Left ventricle myocardium inferior (tissue), 1 donor: ENCODE measurements around the gene MSI2. TPM values are rescaled to one million over a fixed set of nuclear protein-coding genes. Genes with fewer than 3 reads are reported as not detected.

Source experiments
- DNase-seq: peaks from one replicate; pipeline ENCODE4 v3.0.0-alpha.2; 2020
- H3K27ac ChIP-seq: fragments of 200-600 bp; replicated peaks from 2 replicates; pipeline ENCODE4 v1.8.0; 2021
- H3K27me3 ChIP-seq: fragments of 200-600 bp; 2 replicates; pipeline ENCODE4 v1.8.0; 2021; ENCODE audit warnings: low read depth
- H3K36me3 ChIP-seq: fragments of 200-600 bp; 2 replicates; pipeline ENCODE4 v1.8.0; 2021
- H3K4me1 ChIP-seq: fragments of 200-600 bp; 2 replicates; pipeline ENCODE4 v1.8.0; 2021
- H3K4me3 ChIP-seq: fragments of 200-600 bp; 2 replicates; pipeline ENCODE4 v1.8.0; 2021; ENCODE audit warnings: mild to moderate bottlenecking, moderate library complexity
- H3K9me3 ChIP-seq: fragments of 200-600 bp; replicated peaks from 2 replicates; pipeline ENCODE4 v1.8.0; 2021
- intact Hi-C: fragments of 100-400 bp; cut with micrococcal nuclease; formaldehyde crosslinking; loops from one replicate; pipeline ENCODE4 v1.11.0; 2022
- total RNA-seq: library from RNA; stranded (reverse); fragmentation: NEBNext Ultra II Directional; extraction: Animal tissue kit (Norgen Biotek cat#: 25700); gene quantifications from one replicate; pipeline ENCODE4 v1.2.1, GENCODE V29; 2021
- TF ChIP-seq, protein P1 (sequence below): fragments of 200-600 bp; IDR thresholded peaks from 2 replicates; pipeline ENCODE4 v1.8.0; 2021; ENCODE audit warnings: antibody characterized with exemption, mild to moderate bottlenecking, borderline replicate concordance
- donor health status: DM: no; HTN: yes; CAD: no; lungs with severe emphysema.

MSI2 gene
- total RNA-seq, 1 donor from 2014 or later: 118 TPM

DNA sequence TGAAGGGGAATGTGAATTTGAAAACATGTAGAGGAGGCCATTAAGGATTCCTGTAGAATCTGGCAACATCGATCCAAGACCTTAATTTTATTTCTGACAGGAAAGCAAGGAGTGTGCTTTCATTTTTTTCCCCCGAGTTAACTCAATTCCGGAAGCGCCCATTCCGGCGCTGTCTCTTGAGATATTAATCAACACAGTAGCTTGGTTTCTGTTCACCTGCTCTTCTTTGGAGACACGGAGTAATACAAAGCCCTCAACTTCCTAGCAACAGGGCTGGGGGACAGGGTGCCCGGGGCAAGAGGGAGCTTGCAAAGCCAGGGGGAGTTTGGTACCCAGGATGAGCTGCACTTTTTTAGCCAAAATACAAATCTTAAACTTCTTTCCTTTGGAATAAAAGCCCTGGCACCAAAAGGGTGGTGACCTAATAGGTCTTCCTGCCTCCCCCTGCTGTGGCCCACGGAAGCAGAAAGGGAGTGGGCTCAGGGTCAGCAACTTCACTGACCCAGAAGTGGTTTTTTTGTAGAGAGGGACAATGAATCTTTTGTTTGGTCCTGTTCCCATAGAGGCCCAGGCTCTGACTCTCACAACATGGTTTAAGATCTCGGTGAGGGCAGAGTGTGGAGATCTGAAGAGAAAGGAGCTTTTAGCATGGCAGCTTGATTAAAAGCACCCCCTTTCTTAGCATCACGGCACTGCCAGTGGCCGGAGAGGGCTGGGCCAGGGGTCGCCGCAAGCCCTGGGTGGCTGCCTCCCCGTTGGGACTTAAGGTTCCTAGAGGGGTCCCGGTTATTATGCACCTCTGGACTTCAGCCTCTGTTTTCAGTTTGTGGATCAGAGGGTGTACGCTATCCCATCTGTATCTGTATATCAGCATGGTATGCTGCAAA, 281.4 kb downstream of the MSI2 start:
- intact Hi-C loops: no loop called here
- no peaks in the 10 kb centered on the region for H3K27me3 ChIP-seq
- no peak for DNase-seq
- H3K9me3 ChIP-seq: no peaks in the 10 kb centered on the region
- TF ChIP-seq, protein P1, sequence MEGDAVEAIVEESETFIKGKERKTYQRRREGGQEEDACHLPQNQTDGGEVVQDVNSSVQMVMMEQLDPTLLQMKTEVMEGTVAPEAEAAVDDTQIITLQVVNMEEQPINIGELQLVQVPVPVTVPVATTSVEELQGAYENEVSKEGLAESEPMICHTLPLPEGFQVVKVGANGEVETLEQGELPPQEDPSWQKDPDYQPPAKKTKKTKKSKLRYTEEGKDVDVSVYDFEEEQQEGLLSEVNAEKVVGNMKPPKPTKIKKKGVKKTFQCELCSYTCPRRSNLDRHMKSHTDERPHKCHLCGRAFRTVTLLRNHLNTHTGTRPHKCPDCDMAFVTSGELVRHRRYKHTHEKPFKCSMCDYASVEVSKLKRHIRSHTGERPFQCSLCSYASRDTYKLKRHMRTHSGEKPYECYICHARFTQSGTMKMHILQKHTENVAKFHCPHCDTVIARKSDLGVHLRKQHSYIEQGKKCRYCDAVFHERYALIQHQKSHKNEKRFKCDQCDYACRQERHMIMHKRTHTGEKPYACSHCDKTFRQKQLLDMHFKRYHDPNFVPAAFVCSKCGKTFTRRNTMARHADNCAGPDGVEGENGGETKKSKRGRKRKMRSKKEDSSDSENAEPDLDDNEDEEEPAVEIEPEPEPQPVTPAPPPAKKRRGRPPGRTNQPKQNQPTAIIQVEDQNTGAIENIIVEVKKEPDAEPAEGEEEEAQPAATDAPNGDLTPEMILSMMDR: no peak
- no peaks in the 10 kb centered on the region for H3K36me3 ChIP-seq
- peak overlapping the region; percentile 24 for H3K4me3 ChIP-seq
- H3K27ac ChIP-seq: peak overlapping the region; percentile 75
- H3K4me1 ChIP-seq: peaks cover 62% of the 10 kb centered on the region

DNA sequence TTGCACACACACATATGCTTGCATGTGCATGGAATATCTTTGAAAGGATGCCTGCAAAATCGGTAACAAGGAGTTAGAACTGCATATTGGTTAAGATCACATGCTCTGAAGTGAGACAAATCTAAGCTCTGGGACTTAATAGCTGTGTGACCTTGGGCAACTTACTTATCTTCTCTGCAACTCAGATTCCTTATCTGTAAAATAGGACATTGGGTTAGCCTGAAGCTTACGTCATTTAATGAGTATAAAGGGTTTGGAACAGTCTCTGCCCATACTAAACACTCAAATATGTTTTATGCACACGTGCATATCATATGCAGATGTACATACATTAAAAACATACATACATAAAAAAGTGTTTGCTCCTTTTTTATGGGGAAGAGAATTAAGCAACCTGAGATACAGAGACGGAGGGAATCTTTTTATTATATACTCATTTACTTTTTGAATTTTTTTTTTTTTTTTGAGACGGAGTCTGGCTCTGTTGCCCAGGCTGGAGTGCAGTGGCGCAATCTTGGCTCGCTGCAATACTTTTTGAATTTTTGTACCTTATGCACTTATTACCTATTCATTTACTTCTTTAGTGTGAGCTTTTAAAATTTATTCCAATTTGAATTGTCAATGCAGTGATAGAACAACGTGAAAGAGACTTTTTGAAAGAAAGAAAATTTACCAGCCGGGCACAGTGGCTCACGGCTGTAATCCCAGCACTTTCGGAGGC, 282.6 kb downstream of the MSI2 start:
- Histone ChIP-seq H3K27ac (no peak overlapping the region), H3K9me3 (no peaks in the 10 kb centered on the region), H3K4me3 (no peak overlapping the region), H3K36me3 (no peaks in the 10 kb centered on the region), H3K4me1 (peaks cover 69% of the 10 kb centered on the region), H3K27me3 (no peaks in the 10 kb centered on the region)
- DNase-seq: no peak
- intact Hi-C loops: no loop called here
- TF ChIP-seq, protein P1: no peak

DNA sequence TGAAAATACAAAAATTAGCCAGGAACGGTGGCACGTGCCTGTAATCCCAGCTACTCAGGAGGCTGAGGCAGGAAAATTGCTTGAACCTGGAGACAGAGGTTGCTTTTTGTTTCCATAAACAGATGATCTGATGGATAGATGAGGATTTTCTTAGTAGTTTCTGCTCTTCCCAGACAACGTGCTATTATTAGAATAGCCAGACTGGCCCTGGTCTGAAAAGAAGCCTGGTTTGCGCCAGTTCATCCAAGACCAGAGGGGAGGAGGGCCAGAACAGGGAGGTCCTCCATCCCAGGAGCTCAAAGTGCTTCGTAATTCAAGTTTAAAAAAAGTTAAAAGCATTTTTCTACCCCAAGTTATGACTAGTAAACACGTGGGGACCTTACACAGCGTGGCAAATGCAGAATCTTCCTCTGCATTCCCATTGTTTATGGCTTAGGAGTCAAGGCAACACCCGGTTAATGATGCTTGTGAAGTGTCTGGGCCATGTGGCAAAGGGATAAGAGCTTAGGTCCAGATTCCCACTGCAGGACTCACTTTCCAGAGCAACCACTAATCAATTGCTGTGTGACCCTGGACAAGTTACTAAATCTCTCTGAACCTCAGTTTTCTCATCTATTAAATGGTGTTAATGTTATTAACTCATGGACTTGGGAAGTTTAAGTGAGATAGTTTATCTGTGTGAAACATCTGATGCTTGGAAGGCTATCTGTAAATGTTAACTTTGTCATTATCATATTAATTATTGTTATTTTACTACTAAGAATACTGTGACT, 283.4 kb downstream of the MSI2 start:
- no peak overlapping the region for H3K27ac ChIP-seq

DNA sequence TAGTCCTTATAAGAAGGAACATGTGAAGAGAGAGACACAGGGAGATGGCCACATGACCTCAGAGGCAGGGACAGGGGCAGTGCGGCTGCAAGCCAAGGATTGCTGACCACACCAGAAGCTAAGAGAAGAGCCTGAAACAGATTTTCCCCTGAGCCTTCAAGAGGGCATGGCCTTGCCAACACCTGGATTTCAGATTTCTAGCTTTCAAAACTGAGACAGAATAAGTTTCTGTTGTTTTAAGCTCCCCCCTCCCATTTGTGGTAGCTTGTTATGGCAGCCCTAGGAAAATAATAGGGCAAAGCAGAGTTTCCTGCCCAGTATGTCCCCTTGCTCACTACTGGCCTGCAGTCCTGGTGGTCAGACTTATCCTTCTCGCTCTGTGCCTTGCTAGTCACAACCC, 284.3 kb downstream of the MSI2 start:
- intact Hi-C loops: no loop called here
- no peaks in the 10 kb centered on the region for H3K27me3 ChIP-seq
- DNase-seq: no peak
- no peaks in the 10 kb centered on the region for H3K36me3 ChIP-seq
- no peak overlapping the region for H3K4me3 ChIP-seq
- H3K4me1 ChIP-seq: peaks cover 70% of the 10 kb centered on the region
- TF ChIP-seq, protein P1: no peak
- no peaks in the 10 kb centered on the region for H3K9me3 ChIP-seq
- no peak overlapping the region for H3K27ac ChIP-seq

More for the DNA sequence above, 283.4 kb downstream of the MSI2 start:
- DNase-seq: no peak
- Histone ChIP-seq H3K4me3 (no peak overlapping the region), H3K9me3 (no peaks in the 10 kb centered on the region), H3K27me3 (no peaks in the 10 kb centered on the region), H3K36me3 (no peaks in the 10 kb centered on the region), H3K4me1 (peaks cover 76% of the 10 kb centered on the region)
- intact Hi-C loops: no loop called here
- TF ChIP-seq, protein P1: no peak

DNA sequence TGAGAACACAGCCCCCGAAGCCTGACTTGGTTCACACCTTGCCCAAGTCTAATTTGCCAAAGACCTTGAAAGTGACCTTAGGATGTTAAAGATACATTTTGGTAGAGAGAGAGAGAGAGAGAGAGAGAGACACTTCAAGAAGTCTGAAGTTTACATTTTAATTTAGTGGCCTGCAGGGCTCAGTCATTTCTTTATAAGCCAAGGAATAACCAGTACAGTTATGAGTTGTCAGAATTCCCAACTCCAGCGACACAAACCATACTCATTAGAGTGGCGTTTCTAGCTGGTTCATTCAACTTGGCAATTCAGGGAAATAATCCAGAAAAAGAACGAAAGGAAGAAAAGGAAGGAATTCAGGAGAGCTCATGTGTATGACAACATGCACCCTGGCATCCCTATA, 284.7 kb downstream of the MSI2 start:
- Histone ChIP-seq H3K36me3 (no peaks in the 10 kb centered on the region), H3K27me3 (no peaks in the 10 kb centered on the region), H3K27ac (peak overlapping the region; percentile 58), H3K4me1 (peaks cover 69% of the 10 kb centered on the region), H3K4me3 (no peak overlapping the region), H3K9me3 (no peaks in the 10 kb centered on the region)
- intact Hi-C loops: no loop called here
- TF ChIP-seq, protein P1: no peak
- no peak for DNase-seq
